PC-9 (cell line): ENCODE results near the gene GMCL2.

Experiments
- EZH2 ChIP-seq: fragments of 200-600 bp; sonication (generic); IDR thresholded peaks from 2 replicates; pipeline ENCODE4 v1.8.0; 2017; ENCODE audit warnings: antibody characterized with exemption, low read depth
- TF ChIP-seq, protein P1 (sequence below): fragments of 200-600 bp; sonication (generic); conservative IDR thresholded peaks from 2 replicates; pipeline ENCODE4 v1.6.1; 2017; ENCODE audit warnings: mixed run types, antibody characterized with exemption, mild to moderate bottlenecking, moderate library complexity

DNA sequence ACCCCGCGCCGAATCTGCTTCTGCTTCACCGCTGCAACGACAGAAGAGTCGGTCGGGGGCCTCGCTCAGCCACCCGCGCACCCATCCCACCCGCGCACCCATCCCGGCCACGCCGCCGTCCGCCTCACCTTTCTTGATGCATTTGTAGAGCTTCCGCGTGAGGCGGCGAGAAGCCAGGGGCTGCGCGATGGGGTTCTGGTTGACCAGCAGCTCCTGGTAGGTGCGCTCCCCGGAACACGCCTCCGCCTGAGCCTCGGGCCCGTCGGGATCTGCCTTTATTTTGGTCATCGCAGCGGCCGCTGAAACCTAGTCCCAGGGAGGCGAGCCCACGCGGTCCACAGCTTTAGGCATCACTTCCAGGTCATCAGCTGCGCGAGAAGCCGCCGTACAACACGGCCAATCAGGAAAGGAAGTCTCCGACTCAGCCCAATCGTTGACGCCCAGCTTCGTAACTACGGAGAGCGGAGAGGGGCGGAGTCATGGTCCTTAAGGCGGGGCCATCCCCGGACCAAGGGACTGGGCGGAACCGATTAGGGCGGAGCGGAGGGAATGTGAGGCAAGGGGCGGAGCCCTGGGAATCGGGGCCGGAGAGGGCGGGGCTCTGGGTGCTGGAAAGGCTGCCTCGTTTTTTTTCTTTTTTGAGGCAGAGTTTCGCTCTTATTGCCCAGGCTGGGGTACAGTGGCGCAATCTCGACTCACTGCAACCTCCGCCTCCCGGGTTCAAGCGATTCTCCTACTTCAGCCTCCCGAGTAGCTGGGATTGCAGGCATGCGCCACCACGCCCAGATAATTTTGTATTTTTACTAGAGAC is 33.4 kb downstream of the GMCL2 start, which contains the start of gene NHP2:
- TF ChIP-seq, protein P1, sequence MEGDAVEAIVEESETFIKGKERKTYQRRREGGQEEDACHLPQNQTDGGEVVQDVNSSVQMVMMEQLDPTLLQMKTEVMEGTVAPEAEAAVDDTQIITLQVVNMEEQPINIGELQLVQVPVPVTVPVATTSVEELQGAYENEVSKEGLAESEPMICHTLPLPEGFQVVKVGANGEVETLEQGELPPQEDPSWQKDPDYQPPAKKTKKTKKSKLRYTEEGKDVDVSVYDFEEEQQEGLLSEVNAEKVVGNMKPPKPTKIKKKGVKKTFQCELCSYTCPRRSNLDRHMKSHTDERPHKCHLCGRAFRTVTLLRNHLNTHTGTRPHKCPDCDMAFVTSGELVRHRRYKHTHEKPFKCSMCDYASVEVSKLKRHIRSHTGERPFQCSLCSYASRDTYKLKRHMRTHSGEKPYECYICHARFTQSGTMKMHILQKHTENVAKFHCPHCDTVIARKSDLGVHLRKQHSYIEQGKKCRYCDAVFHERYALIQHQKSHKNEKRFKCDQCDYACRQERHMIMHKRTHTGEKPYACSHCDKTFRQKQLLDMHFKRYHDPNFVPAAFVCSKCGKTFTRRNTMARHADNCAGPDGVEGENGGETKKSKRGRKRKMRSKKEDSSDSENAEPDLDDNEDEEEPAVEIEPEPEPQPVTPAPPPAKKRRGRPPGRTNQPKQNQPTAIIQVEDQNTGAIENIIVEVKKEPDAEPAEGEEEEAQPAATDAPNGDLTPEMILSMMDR = no peak
- no peak for TF ChIP-seq EZH2
